Heart right ventricle (tissue), 16 donors: ENCODE measurements around the gene UPK1A. TPM values are rescaled to one million over a fixed set of nuclear protein-coding genes. Genes with fewer than 3 reads are reported as not detected.

ENCODE experiments used
- ATAC-seq, 8 donors: fragments of 200-7000 bp; cut with Tn5 transposase; one replicate each; pipeline ENCODE4 v1.9.1; 2020; ENCODE audit warnings: mild to moderate bottlenecking in 8 of 8, moderate library complexity in 8 of 8, moderate number of reproducible peaks in 1 of 8
- DNase-seq, 2 donors: peaks; one replicate each; pipeline ENCODE4 v3.0.0-alpha.2; 2020
- H3K27ac ChIP-seq, 10 donors: fragments of 200-600 bp; sonication (generic) in 2 of 10; one replicate each; pipeline versions ENCODE4 v1.5.0 to v1.8.0; 2020 to 2022; ENCODE audit warnings: mild to moderate bottlenecking in 3 of 10
- H3K27me3 ChIP-seq, 7 donors: fragments of 200-600 bp; one replicate each; pipeline ENCODE4 v1.8.0; 2021 to 2022; ENCODE audit warnings: mild to moderate bottlenecking in 2 of 7
- H3K36me3 ChIP-seq, 9 donors: fragments of 200-600 bp; sonication (generic) in 1 of 9; one replicate each; pipeline versions ENCODE4 v1.5.0 to v1.8.0; 2020 to 2022; ENCODE audit warnings: mild to moderate bottlenecking in 2 of 9
- H3K4me1 ChIP-seq, 9 donors: fragments of 200-600 bp; sonication (generic) in 1 of 9; one replicate each; pipeline versions ENCODE4 v1.5.0 to v1.8.0; 2020 to 2022; ENCODE audit warnings: mild to moderate bottlenecking in 4 of 9
- H3K4me3 ChIP-seq, 10 donors: fragments of 200-600 bp; sonication (generic) in 2 of 10; one replicate each; pipeline versions ENCODE4 v1.5.0 to v1.8.0; 2020 to 2022; ENCODE audit warnings: mild to moderate bottlenecking in 7 of 10, moderate library complexity in 2 of 10
- H3K9me3 ChIP-seq, 11 donors: fragments of 200-600 bp in 10 of 11; sonication (generic) in 2 of 11; one replicate each; pipeline versions ENCODE4 v1.5.0 to v1.8.0; 2013 to 2022; ENCODE audit warnings: mild to moderate bottlenecking in 2 of 11, control low read depth in 1 of 11, moderate library complexity in 1 of 11
- CTCF ChIP-seq, 9 donors: fragments of 200-600 bp; sonication (generic) in 2 of 9; IDR thresholded peaks; one replicate each; pipeline versions ENCODE4 v1.5.0 to v1.8.0; 2021 to 2022; ENCODE audit warnings: antibody characterized with exemption in 9 of 9, mild to moderate bottlenecking in 5 of 9, moderate library complexity in 1 of 9
- WGBS, 2 donors: extraction: QIAGEN DNeasy Blood & Tissue Kit; methylation state at CpG; one replicate each; pipeline ENCODE4 v1.1.7; 2013; ENCODE audit warnings: inconsistent platforms in 1 of 2; 5-methylcytosine and 5-hydroxymethylcytosine counted together
- intact Hi-C, 10 donors: fragments of 100-400 bp; cut with DNase I; formaldehyde crosslinking; loops; one replicate each; pipeline versions ENCODE4 v1.11.1 to v1.14.2; 2022
- polyA plus RNA-seq, 2 donors: library from polyadenylated mRNA; stranded (reverse); fragments of 200-250 nt; gene quantifications; one replicate each; pipeline ENCODE4 v1.2.3, GENCODE V29; 2013
- total RNA-seq, 10 donors: library from RNA; stranded (reverse); fragmentation: NEBNext Ultra II Directional in 3 of 10; extraction: Animal tissue kit (Norgen Biotek cat#: 25700) in 3 of 10; gene quantifications; one replicate each; pipeline versions ENCODE4 v1.2.1 to v1.2.4, GENCODE V29; 2021 to 2023
- donor health status: Arrhythmogenic right ventricular cardiomyopathy.
- donor health status: ischemic (EF 13 %, LVEDD 7.1; RV severe dilation, severe dysfunction).
- donor health status: healthy with polysubstance abuse.
- donor health status: DM: no; HTN: yes; CAD: no.
- donor health status: DM: no; HTN: no; CAD: no.
- donor health status: ischemic (EF 25% LVEDD 6.9; RV normal size, moderate dysfunction).
- donor health status: ischemic (EF 25% LVEDD 5.7; RV mildly dilated, moderate dysfunction).
- donor health status: healthy.
- donor health status: DM: yes; HTN: yes; CAD: no.
- donor health status: Ischemic cardiomyopathy.
- donor health status: ischemic (EF 35%, LVEDD 5.7; RV mildly dilated, moderate dysfunction).
- donor health status: nonischemic (EF 11% LVEDD 7.7; RV severe dilation, severe dysfunction).
- donor health status: DM: yes; HTN: yes; CAD: no.
- donor health status: PGD.
- donor health status: ischemic (EF 29% LVEDD 5.4; RV normal size, mild dysfunction).
- donor health status: nonischemic (EF 23%, LVEDD 6.1; RV moderate dilation, normal function).

The UPK1A gene
- total and polyA plus RNA-seq, 12 donors = 0.03 to 0.38 TPM; not detected in 10

- H3K4me3 ChIP-seq = peak overlapping the region in 6 of 10 donors; percentile 37 to 70 (median 58)
- H3K27me3 ChIP-seq = peaks cover 0 to 18% (median 10%) of the 10 kb centered on the region in 7 donors
- no peaks in the 10 kb centered on the region for H3K9me3 ChIP-seq
- H3K27ac ChIP-seq = no peak overlapping the region
- no peak for TF ChIP-seq CTCF (IDR thresholded peaks at IDR 0.05)
- DNase-seq (no peak), ATAC-seq (no peak)
- intact Hi-C loops = no loop called here
- 51 to 53% methylated on average over 9 of the region's 9 CpGs for WGBS, 2 donors
- peaks cover 0 to 16% (median 7%) of the 10 kb centered on the region in 9 donors for H3K4me1 ChIP-seq
- H3K36me3 ChIP-seq = no peaks in the 10 kb centered on the region
Measured at GRCh38 chr19:35703343-35703742, 37.0 kb downstream of the UPK1A start.

- DNase-seq = no peak
- intact Hi-C loops = no loop called here
- no peak for TF ChIP-seq CTCF (IDR thresholded peaks at IDR 0.05)
- ATAC-seq = peak in 3 of 8 donors; percentile 31 to 37 (median 36)
- Histone ChIP-seq H3K36me3 (no peaks in the 10 kb centered on the region), H3K9me3 (no peaks in the 10 kb centered on the region), H3K27ac (no peak within 1 kb of the TSS), H3K4me3 (peak within 1 kb of the TSS in 1 of 10 donors; percentile 65), H3K27me3 (peaks cover 0 to 23% (median 10%) of the 10 kb centered on the region in 7 donors), H3K4me1 (peaks cover 0 to 16% (median 7%) of the 10 kb centered on the region in 9 donors)
- 20 to 22% methylated on average over 24 of the region's 24 CpGs for WGBS, 2 donors
Measured at GRCh38 chr19:35704218-35704617, 37.9 kb downstream of the UPK1A start, which contains the start of gene ZBTB32. ZBTB32 (plus strand) TSS chr19:35704558; CDS start chr19:35714627, 10,069 bp downstream.

GRCh38 chr19:35708391-35708790 is 42.1 kb downstream of the UPK1A start:
- Histone ChIP-seq H3K4me3 (no peak overlapping the region), H3K9me3 (no peaks in the 10 kb centered on the region), H3K4me1 (peaks cover 0 to under 1% (median 0%) of the 10 kb centered on the region in 9 donors), H3K36me3 (no peaks in the 10 kb centered on the region), H3K27me3 (peaks cover 0 to 23% (median 6%) of the 10 kb centered on the region in 7 donors), H3K27ac (no peak overlapping the region)
- DNase-seq (no peak), ATAC-seq (no peak)
- intact Hi-C loops = no loop called here
- no peak for TF ChIP-seq CTCF (IDR thresholded peaks at IDR 0.05)
- 81 to 89% methylated on average over 1 of the region's 1 CpG for WGBS, 2 donors

- no peaks in the 10 kb centered on the region for H3K9me3 ChIP-seq
- H3K27me3 ChIP-seq = peaks cover 0 to 7% (median 0%) of the 10 kb centered on the region in 7 donors
- H3K36me3 ChIP-seq = no peaks in the 10 kb centered on the region
- WGBS, 2 donors = 64 to 67% methylated on average over 13 of the region's 13 CpGs
- H3K4me1 ChIP-seq = peaks cover 3 to 13% (median 8%) of the 10 kb centered on the region in 9 donors
- intact Hi-C loops = loop anchor here in 4 of 10 donors (10.0 kb wide), 2 partner anchors 156 to 166 kb away; partner anchors contain the start of gene TMEM147 (in 3 of the 4)
- ATAC-seq (no peak), DNase-seq (no peak)
- peak overlapping the region in 1 of 10 donors; percentile 57 for H3K27ac ChIP-seq
- no peak for TF ChIP-seq CTCF (IDR thresholded peaks at IDR 0.05)
- H3K4me3 ChIP-seq = no peak overlapping the region
Measured at GRCh38 chr19:35710784-35711723, 44.7 kb downstream of the UPK1A start.
